ENCODE data around the gene EPHA5. TPM values are rescaled to one million over a fixed set of nuclear protein-coding genes. Genes with fewer than 3 reads are reported as not detected.

The EPHA5 gene
- total RNA-seq, 1 donor from 2014 or later: under 0.01 TPM

GRCh38 chr4:65401083-65401482 lies 269.2 kb downstream of the EPHA5 start:
- FAIRE-seq: no peak

GRCh38 chr4:65399084-65399483 lies 271.2 kb downstream of the EPHA5 start:
- Histone ChIP-seq H3K27me3 (ENCODE audit: control insufficient read depth, insufficient read depth, low read length) (no peaks in the 10 kb centered on the region), H3K36me3 (ENCODE audit: control insufficient read depth, insufficient read depth, low read length) (no peaks in the 10 kb centered on the region), H3K4me3 (ENCODE audit: low read depth, low read length) (no peak overlapping the region)
- FAIRE-seq (no peak), DNase-seq (ENCODE audit: low read depth) (no peak)
- no peak for TF ChIP-seq CTCF (IDR thresholded peaks at IDR 0.05; ENCODE audit: insufficient read depth, low read length, severe bottlenecking)

More at GRCh38 chr4:65401083-65401482, 269.2 kb downstream of the EPHA5 start:
- no peak overlapping the region for H3K4me3 ChIP-seq (ENCODE audit: low read depth, low read length)
- DNase-seq (ENCODE audit: low read depth): no peak
- no peaks in the 10 kb centered on the region for H3K36me3 ChIP-seq (ENCODE audit: control insufficient read depth, insufficient read depth, low read length)
- no peaks in the 10 kb centered on the region for H3K27me3 ChIP-seq (ENCODE audit: control insufficient read depth, insufficient read depth, low read length)
- no peak for TF ChIP-seq CTCF (IDR thresholded peaks at IDR 0.05; ENCODE audit: insufficient read depth, low read length, severe bottlenecking)

- Histone ChIP-seq H3K4me3 (ENCODE audit: low read depth, low read length) (no peak overlapping the region), H3K36me3 (ENCODE audit: control insufficient read depth, insufficient read depth, low read length) (no peaks in the 10 kb centered on the region), H3K27me3 (ENCODE audit: control insufficient read depth, insufficient read depth, low read length) (no peaks in the 10 kb centered on the region)
- FAIRE-seq: no peak
- DNase-seq (ENCODE audit: low read depth): no peak
- no peak for TF ChIP-seq CTCF (IDR thresholded peaks at IDR 0.05; ENCODE audit: insufficient read depth, low read length, severe bottlenecking)
These were observed 277.2 kb downstream of the EPHA5 start for GRCh38 chr4:65393078-65393477.

GRCh38 chr4:65392488-65392887 lies 277.8 kb downstream of the EPHA5 start:
- no peaks in the 10 kb centered on the region for H3K27me3 ChIP-seq (ENCODE audit: control insufficient read depth, insufficient read depth, low read length)
- H3K36me3 ChIP-seq (ENCODE audit: control insufficient read depth, insufficient read depth, low read length): no peaks in the 10 kb centered on the region
- no peak overlapping the region for H3K4me3 ChIP-seq (ENCODE audit: low read depth, low read length)
- no peak for TF ChIP-seq CTCF (IDR thresholded peaks at IDR 0.05; ENCODE audit: insufficient read depth, low read length, severe bottlenecking)
- DNase-seq (ENCODE audit: low read depth) (no peak), FAIRE-seq (no peak)

GRCh38 chr4:65391814-65392213 lies 278.5 kb downstream of the EPHA5 start:
- FAIRE-seq: no peak
- no peak overlapping the region for H3K4me3 ChIP-seq (ENCODE audit: low read depth, low read length)
- DNase-seq (ENCODE audit: low read depth): no peak

More at GRCh38 chr4:65391814-65392213, 278.5 kb downstream of the EPHA5 start:
- no peak for TF ChIP-seq CTCF (IDR thresholded peaks at IDR 0.05; ENCODE audit: insufficient read depth, low read length, severe bottlenecking)
- Histone ChIP-seq H3K27me3 (ENCODE audit: control insufficient read depth, insufficient read depth, low read length) (no peaks in the 10 kb centered on the region), H3K36me3 (ENCODE audit: control insufficient read depth, insufficient read depth, low read length) (no peaks in the 10 kb centered on the region)
